Trophoblast cell (in vitro differentiated cells and primary cell): Measurements from ENCODE around the gene DISC1.

Experiments
- DNase-seq, 2 donors: peaks; one replicate each; pipeline ENCODE4 v3.0.0-alpha.2; 2016
- H2AFZ ChIP-seq: 2 replicates; pipeline ENCODE4 v1.6.1; 2013; ENCODE audit warnings: low read length, moderate library complexity, mild to moderate bottlenecking; ENCODE audit not compliant: insufficient read depth, poor library complexity
- H2AK5ac ChIP-seq: 2 replicates; pipeline ENCODE4 v1.6.1; 2013; ENCODE audit warnings: mild to moderate bottlenecking, low read length
- H2BK120ac ChIP-seq: 2 replicates; pipeline ENCODE4 v1.6.1; 2013; ENCODE audit warnings: low read length, mild to moderate bottlenecking, moderate library complexity; ENCODE audit not compliant: insufficient read depth, poor library complexity
- H2BK12ac ChIP-seq: 2 replicates; pipeline ENCODE4 v1.6.1; 2013; ENCODE audit warnings: mild to moderate bottlenecking, low read length, moderate library complexity
- H2BK5ac ChIP-seq: 2 replicates; pipeline ENCODE4 v1.6.1; 2013; ENCODE audit warnings: low read length, low read depth, moderate library complexity, mild to moderate bottlenecking; ENCODE audit not compliant: poor library complexity
- H3K14ac ChIP-seq: 2 replicates; pipeline ENCODE4 v1.6.1; 2013; ENCODE audit warnings: mild to moderate bottlenecking, low read length
- H3K18ac ChIP-seq: 2 replicates; pipeline ENCODE4 v1.6.1; 2013; ENCODE audit warnings: mild to moderate bottlenecking, low read length
- H3K23ac ChIP-seq: 2 replicates; pipeline ENCODE4 v1.6.1; 2013; ENCODE audit warnings: low read length
- H3K27ac ChIP-seq: 2 replicates; pipeline ENCODE4 v1.5.1; 2013; ENCODE audit warnings: low read depth, mild to moderate bottlenecking, inconsistent platforms, low read length, moderate library complexity
- H3K27me3 ChIP-seq: 2 replicates; pipeline ENCODE4 v1.6.1; 2013; ENCODE audit warnings: inconsistent platforms, mild to moderate bottlenecking, low read length, moderate library complexity; ENCODE audit not compliant: insufficient read depth
- H3K36me3 ChIP-seq, 2 experiments: 1 replicate in 1 of 2; 2 replicates in 1 of 2; pipeline ENCODE4 v1.6.1; 2013; ENCODE audit warnings: low read length in 2 of 2, mild to moderate bottlenecking in 2 of 2, moderate library complexity in 1 of 2; ENCODE audit not compliant: insufficient read depth in 2 of 2, control insufficient read depth in 1 of 2
- H3K4ac ChIP-seq: 2 replicates; pipeline ENCODE4 v1.6.1; 2013; ENCODE audit warnings: low read depth, mild to moderate bottlenecking, low read length, moderate library complexity
- H3K4me1 ChIP-seq, 2 experiments: 1 replicate in 1 of 2; 2 replicates in 1 of 2; pipeline ENCODE4 v1.6.1; 2013; ENCODE audit warnings: low read length in 2 of 2, mild to moderate bottlenecking in 2 of 2, moderate library complexity in 1 of 2; ENCODE audit not compliant: insufficient read depth in 2 of 2, control insufficient read depth in 1 of 2
- H3K4me2 ChIP-seq: 2 replicates; pipeline ENCODE4 v1.6.1; 2013; ENCODE audit warnings: inconsistent platforms, mild to moderate bottlenecking, low read length, moderate library complexity
- H3K4me3 ChIP-seq: 2 replicates; pipeline ENCODE4 v1.5.1; 2013; ENCODE audit warnings: mild to moderate bottlenecking, low read depth, low read length, inconsistent platforms
- H3K79me1 ChIP-seq: one replicate; pipeline ENCODE4 v1.6.1; 2013; ENCODE audit warnings: low read length
- H3K79me2 ChIP-seq: 2 replicates; pipeline ENCODE4 v1.6.1; 2013; ENCODE audit warnings: low read length, mild to moderate bottlenecking; ENCODE audit not compliant: control insufficient read depth, insufficient read depth, poor library complexity
- H3K9ac ChIP-seq: 2 replicates; pipeline ENCODE4 v1.6.1; 2013; ENCODE audit warnings: mild to moderate bottlenecking, low read length
- H3K9me3 ChIP-seq: 2 replicates; pipeline ENCODE4 v1.6.1; 2013; ENCODE audit warnings: low read depth, mild to moderate bottlenecking, control low read depth, inconsistent platforms, low read length; ENCODE audit not compliant: insufficient read depth
- H4K12ac ChIP-seq: 2 replicates; pipeline ENCODE4 v1.6.1; 2013; ENCODE audit warnings: low read depth, mild to moderate bottlenecking, low read length, moderate library complexity
- H4K8ac ChIP-seq: 2 replicates; pipeline ENCODE4 v1.6.1; 2013; ENCODE audit warnings: low read depth, mild to moderate bottlenecking, low read length, moderate library complexity
- H4K91ac ChIP-seq: one replicate; pipeline ENCODE4 v1.6.1; 2013; ENCODE audit warnings: low read depth, mild to moderate bottlenecking, low read length, moderate library complexity
- WGBS: extraction: QIAGEN DNeasy Blood & Tissue Kit; methylation state at CpG from one replicate; pipeline ENCODE4 v1.1.7; 2013; ENCODE audit warnings: missing lambda C conversion rate; ENCODE audit not compliant: insufficient read length, insufficient coverage; ENCODE audit errors: extremely low coverage; 5-methylcytosine and 5-hydroxymethylcytosine counted together

Gene DISC1

GRCh38 chr1:232034556-232034955 lies 408.0 kb downstream of the DISC1 start:
- Histone ChIP-seq H3K79me1 (no peaks in the 10 kb centered on the region), H4K12ac (no peak overlapping the region), H3K23ac (no peak overlapping the region), H3K4me1 (no peaks in the 10 kb centered on the region), H3K4me2 (no peak overlapping the region), H3K9me3 (no peaks in the 10 kb centered on the region), H3K4me3 (no peak overlapping the region), H3K27ac (no peak overlapping the region), H4K91ac (no peak overlapping the region), H2AFZ (no peak overlapping the region), H2AK5ac (no peak overlapping the region), H3K36me3 (no peaks in the 10 kb centered on the region), H3K79me2 (no peaks in the 10 kb centered on the region), H2BK12ac (no peak overlapping the region), H3K4ac (no peak overlapping the region), H3K14ac (no peak overlapping the region), H4K8ac (no peak overlapping the region), H3K9ac (no peak overlapping the region), H3K27me3 (no peaks in the 10 kb centered on the region), H3K18ac (no peak overlapping the region), H2BK120ac (no peak overlapping the region), H2BK5ac (no peak overlapping the region)
- WGBS = no CpG with 5 or more reads among the region's 1 CpG
- no peak for DNase-seq

GRCh38 chr1:232036181-232036933 lies 409.8 kb downstream of the DISC1 start:
- no peak overlapping the region for H4K8ac ChIP-seq

GRCh38 chr1:232037774-232038388 lies 411.3 kb downstream of the DISC1 start:
- Histone ChIP-seq H2BK5ac (no peak overlapping the region), H4K91ac (no peak overlapping the region)

More at GRCh38 chr1:232036181-232036933, 409.8 kb downstream of the DISC1 start:
- no peak overlapping the region for H2AFZ ChIP-seq
- H3K4me1 ChIP-seq = no peaks in the 10 kb centered on the region
- no peak overlapping the region for H2BK120ac ChIP-seq
- no peaks in the 10 kb centered on the region for H3K79me1 ChIP-seq
- H3K9ac ChIP-seq = no peak overlapping the region
- H3K4me2 ChIP-seq = no peak overlapping the region
- H3K4ac ChIP-seq = no peak overlapping the region
- WGBS = no CpG with 5 or more reads among the region's 15 CpGs
- DNase-seq = no peak
- no peaks in the 10 kb centered on the region for H3K27me3 ChIP-seq
- H3K79me2 ChIP-seq = no peaks in the 10 kb centered on the region
- no peak overlapping the region for H4K12ac ChIP-seq
- no peak overlapping the region for H3K14ac ChIP-seq
- H3K18ac ChIP-seq = no peak overlapping the region
- H3K23ac ChIP-seq = no peak overlapping the region
- no peak overlapping the region for H3K4me3 ChIP-seq
- H2AK5ac ChIP-seq = no peak overlapping the region
- H2BK5ac ChIP-seq = no peak overlapping the region
- H2BK12ac ChIP-seq = no peak overlapping the region
- no peak overlapping the region for H3K27ac ChIP-seq
- H4K91ac ChIP-seq = no peak overlapping the region
- H3K36me3 ChIP-seq = no peaks in the 10 kb centered on the region
- no peaks in the 10 kb centered on the region for H3K9me3 ChIP-seq

GRCh38 chr1:232038706-232039677 lies 412.4 kb downstream of the DISC1 start:
- Histone ChIP-seq H2BK5ac (no peak overlapping the region), H2BK12ac (no peak overlapping the region), H4K8ac (no peak overlapping the region), H3K4me1 (no peaks in the 10 kb centered on the region), H4K91ac (no peak overlapping the region), H3K36me3 (no peaks in the 10 kb centered on the region), H4K12ac (no peak overlapping the region), H2AFZ (no peak overlapping the region), H3K79me2 (no peaks in the 10 kb centered on the region), H3K27ac (no peak overlapping the region), H3K18ac (no peak overlapping the region), H3K4ac (no peak overlapping the region), H3K4me2 (no peak overlapping the region), H3K27me3 (no peaks in the 10 kb centered on the region), H3K23ac (no peak overlapping the region), H2BK120ac (no peak overlapping the region), H3K9me3 (no peaks in the 10 kb centered on the region), H3K4me3 (no peak overlapping the region), H3K79me1 (no peaks in the 10 kb centered on the region), H2AK5ac (no peak overlapping the region), H3K14ac (no peak overlapping the region), H3K9ac (no peak overlapping the region)
- DNase-seq = no peak
- no CpG with 5 or more reads among the region's 8 CpGs for WGBS

More at GRCh38 chr1:232037774-232038388, 411.3 kb downstream of the DISC1 start:
- Histone ChIP-seq H3K27ac (no peak overlapping the region), H3K27me3 (no peaks in the 10 kb centered on the region), H2AFZ (no peak overlapping the region), H3K9me3 (no peaks in the 10 kb centered on the region), H3K4ac (no peak overlapping the region), H3K79me1 (no peaks in the 10 kb centered on the region), H4K8ac (no peak overlapping the region), H4K12ac (no peak overlapping the region), H3K9ac (no peak overlapping the region), H3K36me3 (no peaks in the 10 kb centered on the region), H3K4me1 (no peaks in the 10 kb centered on the region), H3K18ac (no peak overlapping the region), H3K14ac (no peak overlapping the region), H3K4me3 (no peak overlapping the region), H3K4me2 (no peak overlapping the region), H2BK12ac (no peak overlapping the region), H3K79me2 (no peaks in the 10 kb centered on the region), H2BK120ac (no peak overlapping the region), H2AK5ac (no peak overlapping the region), H3K23ac (no peak overlapping the region)
- WGBS = no CpG with 5 or more reads among the region's 1 CpG
- no peak for DNase-seq
